Measurements from ENCODE around the gene ZNF540. TPM values are rescaled to one million over a fixed set of nuclear protein-coding genes. Genes with fewer than 3 reads are reported as not detected.

The ZNF540 gene
- total RNA-seq, 2 experiments from 2014 or later, result 11.6 to 12.0 TPM

GRCh38 chr19:37564624-37565369, 29.9 kb upstream of the ZNF540 start:
- H3K4me1 Mint-ChIP-seq (ENCODE audit: low read depth), result no peaks in the 10 kb centered on the region
- no peak overlapping the region for H3K4me3 ChIP-seq (ENCODE audit: low read length)
- peaks cover 5% of the 10 kb centered on the region for H3K36me3 ChIP-seq (ENCODE audit: insufficient read depth, low read length)
- H3K27me3 Mint-ChIP-seq, result no peaks in the 10 kb centered on the region
- H3K36me3 Mint-ChIP-seq (ENCODE audit: low read depth), result peaks cover 32% of the 10 kb centered on the region
- H3K9me3 ChIP-seq (ENCODE audit: control insufficient read depth in 1 of 2, insufficient read depth in 1 of 2, low read length in 2 of 2), result peaks cover 35 to 40% of the 10 kb centered on the region in 2 experiments
- no peak overlapping the region for H3K4me3 Mint-ChIP-seq
- H3K27ac ChIP-seq (ENCODE audit: low read depth in 1 of 2, low read length in 2 of 2), result no peak overlapping the region
- H3K9me3 Mint-ChIP-seq, result peaks cover 27% of the 10 kb centered on the region
- intact Hi-C loops (cut with DNase I, micrococcal nuclease), result no loop called here
- DNase-seq (no peak), ATAC-seq (ENCODE audit: poor library complexity) (no peak)
- H3K27me3 ChIP-seq (ENCODE audit: control insufficient read depth in 1 of 2, insufficient read depth in 2 of 2, low read length in 2 of 2), result no peaks in the 10 kb centered on the region
- H3K27ac Mint-ChIP-seq, result no peak overlapping the region
- no peaks in the 10 kb centered on the region for H3K4me1 ChIP-seq (ENCODE audit: insufficient read depth, low read length)
- POLR2A ChIA-PET, result no interaction called here
- no peak for TF ChIP-seq CTCF (IDR thresholded peaks at IDR 0.05)
- CTCF ChIA-PET, result no interaction called here

GRCh38 chr19:37565370-37565669, 29.4 kb upstream of the ZNF540 start:
- DNase-seq (no peak), ATAC-seq (ENCODE audit: poor library complexity) (no peak)
- no peaks in the 10 kb centered on the region for H3K27me3 Mint-ChIP-seq
- H3K4me1 ChIP-seq (ENCODE audit: insufficient read depth, low read length), result no peaks in the 10 kb centered on the region
- peaks cover 31% of the 10 kb centered on the region for H3K9me3 Mint-ChIP-seq
- no peak overlapping the region for H3K27ac ChIP-seq (ENCODE audit: low read depth in 1 of 2, low read length in 2 of 2)
- ChIA-PET CTCF (no interaction called here), POLR2A (no interaction called here)
- H3K36me3 ChIP-seq (ENCODE audit: insufficient read depth, low read length), result peaks cover 5% of the 10 kb centered on the region
- no peaks in the 10 kb centered on the region for H3K4me1 Mint-ChIP-seq (ENCODE audit: low read depth)
- peaks cover 31 to 37% of the 10 kb centered on the region in 2 experiments for H3K9me3 ChIP-seq (ENCODE audit: control insufficient read depth in 1 of 2, insufficient read depth in 1 of 2, low read length in 2 of 2)
- no peak overlapping the region for H3K4me3 Mint-ChIP-seq
- TF ChIP-seq CTCF (IDR thresholded peaks at IDR 0.05), result no peak
- H3K27me3 ChIP-seq (ENCODE audit: control insufficient read depth in 1 of 2, insufficient read depth in 2 of 2, low read length in 2 of 2), result no peaks in the 10 kb centered on the region
- H3K4me3 ChIP-seq (ENCODE audit: low read length), result no peak overlapping the region
- H3K36me3 Mint-ChIP-seq (ENCODE audit: low read depth), result peaks cover 30% of the 10 kb centered on the region
- no peak overlapping the region for H3K27ac Mint-ChIP-seq
- intact Hi-C loops (cut with DNase I, micrococcal nuclease), result no loop called here

- Mint-ChIP-seq H3K36me3 (ENCODE audit: low read depth) (no peaks in the 10 kb centered on the region), H3K27me3 (no peaks in the 10 kb centered on the region), H3K9me3 (peaks cover 34% of the 10 kb centered on the region), H3K4me3 (no peak overlapping the region), H3K27ac (no peak overlapping the region), H3K4me1 (ENCODE audit: low read depth) (no peaks in the 10 kb centered on the region)
- ChIA-PET CTCF (no interaction called here), POLR2A (no interaction called here)
- peaks cover 2 to 27% of the 10 kb centered on the region in 2 experiments for H3K9me3 ChIP-seq (ENCODE audit: control insufficient read depth in 1 of 2, insufficient read depth in 1 of 2, low read length in 2 of 2)
- intact Hi-C loops (cut with DNase I, micrococcal nuclease), result no loop called here
- ATAC-seq (ENCODE audit: poor library complexity), result no peak
- H3K36me3 ChIP-seq (ENCODE audit: insufficient read depth, low read length), result peaks cover 12% of the 10 kb centered on the region
- no peaks in the 10 kb centered on the region for H3K4me1 ChIP-seq (ENCODE audit: insufficient read depth, low read length)
- TF ChIP-seq CTCF (IDR thresholded peaks at IDR 0.05), result no peak
- H3K27me3 ChIP-seq (ENCODE audit: control insufficient read depth in 1 of 2, insufficient read depth in 2 of 2, low read length in 2 of 2), result no peaks in the 10 kb centered on the region
- H3K4me3 ChIP-seq (ENCODE audit: low read length), result no peak overlapping the region
- no peak overlapping the region for H3K27ac ChIP-seq (ENCODE audit: low read depth in 1 of 2, low read length in 2 of 2)
- no peak for DNase-seq
Observed at GRCh38 chr19:37572203-37572602, 22.5 kb upstream of the ZNF540 start.

All from CD4-positive, alpha-beta T cell (primary cell).